Small intestine (tissue), 7 donors: Measurements from ENCODE around the gene CBLL2. TPM values are rescaled to one million over a fixed set of nuclear protein-coding genes. Genes with fewer than 3 reads are reported as not detected.

Experiments used
- DNase-seq, 2 donors: peaks; one replicate each; pipeline versions ENCODE4 v3.0.0 to v3.0.0-alpha.2; 2013
- FAIRE-seq: peaks from 2 replicates; lab custom pipeline; 2012; peaks lifted over from hg19 to GRCh38; lab: Jason Lieb, UNC
- H3K27ac ChIP-seq, 3 donors: one replicate each; pipeline ENCODE4 v1.5.1; 2013; ENCODE audit warnings: low read length in 2 of 3, mild to moderate bottlenecking in 2 of 3, control low read depth in 1 of 3, inconsistent platforms in 1 of 3, low read depth in 1 of 3, moderate library complexity in 1 of 3
- H3K27me3 ChIP-seq, 3 donors: one replicate each; pipeline ENCODE4 v1.6.1; 2013; ENCODE audit warnings: low read length in 3 of 3, inconsistent platforms in 1 of 3; ENCODE audit not compliant: control insufficient read depth in 3 of 3, insufficient read depth in 3 of 3
- H3K36me3 ChIP-seq, 3 donors: one replicate each; pipeline ENCODE4 v1.6.1; 2013; ENCODE audit warnings: low read length in 3 of 3, inconsistent platforms in 1 of 3, low read depth in 1 of 3, mild to moderate bottlenecking in 1 of 3, moderate library complexity in 1 of 3; ENCODE audit not compliant: control insufficient read depth in 3 of 3, insufficient read depth in 2 of 3
- H3K4me1 ChIP-seq, 3 donors: one replicate each; pipeline ENCODE4 v1.6.1; 2013; ENCODE audit warnings: low read length in 2 of 3, inconsistent platforms in 1 of 3, low read depth in 1 of 3, mild to moderate bottlenecking in 1 of 3, moderate library complexity in 1 of 3; ENCODE audit not compliant: control insufficient read depth in 3 of 3, insufficient read depth in 2 of 3
- H3K4me3 ChIP-seq, 3 donors: one replicate each; pipeline ENCODE4 v1.5.1; 2013; ENCODE audit warnings: low read length in 3 of 3, control low read depth in 1 of 3, inconsistent platforms in 1 of 3, low read depth in 1 of 3, mild to moderate bottlenecking in 1 of 3, moderate library complexity in 1 of 3
- H3K9me3 ChIP-seq, 2 donors: one replicate each; pipeline ENCODE4 v1.6.1; 2013; ENCODE audit warnings: low read depth in 1 of 2, low read length in 1 of 2; ENCODE audit not compliant: control insufficient read depth in 2 of 2, insufficient read depth in 1 of 2
- WGBS, 3 donors: extraction: QIAGEN DNeasy Blood & Tissue Kit; methylation state at CpG; one replicate each; pipeline ENCODE4 v1.1.7; 2013; 5-methylcytosine and 5-hydroxymethylcytosine counted together
- polyA plus RNA-seq, 4 donors: library from polyadenylated mRNA; stranded (reverse) in 3 of 4; unstranded in 1 of 4; fragments of 200-250 nt in 3 of 4; fragments of 120-200 nt in 1 of 4; gene quantifications; one replicate each; pipeline versions ENCODE4 v1.2.1 to v1.2.3, GENCODE V29; 2013
- donor health status: healthy with polysubstance abuse.
- donor health status: control.
- donor health status: control.
- donor health status: Bipolar disorder and iron deficiency.
- donor health status: healthy.

The CBLL2 gene
- polyA plus RNA-seq, 4 donors: not detected

DNA sequence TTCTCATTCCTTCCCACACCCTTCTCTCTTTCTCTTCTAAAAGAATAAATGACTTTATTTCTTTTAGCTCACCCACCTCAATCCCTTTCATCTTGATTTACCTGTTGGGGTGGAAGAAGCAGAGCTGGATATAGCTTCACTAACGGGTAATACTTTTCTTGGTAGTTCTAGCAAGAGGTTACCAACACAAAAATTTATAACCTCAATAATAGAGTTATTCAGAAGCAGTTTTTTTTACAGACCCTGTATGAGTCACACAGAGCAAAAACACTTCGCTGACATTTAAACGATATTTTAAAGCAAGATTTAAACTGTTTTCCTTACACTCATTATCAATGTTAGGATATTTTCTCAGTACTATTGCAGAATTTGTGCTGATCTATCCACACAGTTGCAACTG is 42.4 kb downstream of the CBLL2 start:
- no peak for FAIRE-seq
- 56 to 77% (median 69%) methylated on average over 3 of the region's 3 CpGs for whole genome bisulfite sequencing, 3 donors
- no peaks in the 10 kb centered on the region for H3K9me3 ChIP-seq

DNA sequence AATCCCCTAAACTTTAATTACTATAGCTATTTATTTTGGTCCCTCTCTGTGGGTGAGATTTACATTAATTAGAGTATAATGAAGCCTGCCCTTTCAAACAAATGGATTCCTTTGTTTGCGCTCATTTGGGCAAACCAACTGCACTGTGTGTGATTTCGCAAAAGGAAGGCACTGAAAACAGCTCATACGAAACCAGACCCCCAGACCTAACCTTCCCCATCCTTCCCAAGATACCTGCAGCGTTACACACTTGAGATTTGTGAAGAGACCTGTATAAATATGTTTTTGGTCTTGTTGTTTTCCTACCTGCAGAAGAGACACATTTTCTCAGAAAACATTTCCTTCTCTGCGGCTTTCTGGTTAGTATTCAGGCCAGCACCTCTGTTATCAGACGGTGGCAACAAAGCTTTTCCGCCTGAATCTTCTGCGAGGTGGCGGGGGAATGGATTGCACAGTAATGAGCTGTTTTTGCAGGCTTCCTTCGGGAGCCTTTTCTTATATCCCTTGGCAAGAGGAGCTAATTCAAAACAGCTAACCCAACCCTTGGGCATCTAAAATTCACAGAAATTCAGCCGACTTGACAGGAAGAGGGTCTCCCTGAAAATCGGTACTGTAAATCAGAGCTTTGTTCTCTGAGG is 47.6 kb downstream of the CBLL2 start:
- Histone ChIP-seq H3K36me3 (no peaks in the 10 kb centered on the region), H3K9me3 (no peaks in the 10 kb centered on the region), H3K4me3 (no peak overlapping the region), H3K27ac (no peak overlapping the region), H3K27me3 (no peaks in the 10 kb centered on the region), H3K4me1 (no peaks in the 10 kb centered on the region)
- DNase-seq (no peak), FAIRE-seq (no peak)
- 65 to 72% (median 68%) methylated on average over 11 to 12 of the region's 12 CpGs for WGBS, 3 donors

More for the DNA sequence above, 42.4 kb downstream of the CBLL2 start:
- no peaks in the 10 kb centered on the region for H3K4me1 ChIP-seq
- H3K36me3 ChIP-seq: no peaks in the 10 kb centered on the region
- no peak overlapping the region for H3K27ac ChIP-seq
- H3K4me3 ChIP-seq: no peak overlapping the region
- DNase-seq: no peak
- no peaks in the 10 kb centered on the region for H3K27me3 ChIP-seq

DNA sequence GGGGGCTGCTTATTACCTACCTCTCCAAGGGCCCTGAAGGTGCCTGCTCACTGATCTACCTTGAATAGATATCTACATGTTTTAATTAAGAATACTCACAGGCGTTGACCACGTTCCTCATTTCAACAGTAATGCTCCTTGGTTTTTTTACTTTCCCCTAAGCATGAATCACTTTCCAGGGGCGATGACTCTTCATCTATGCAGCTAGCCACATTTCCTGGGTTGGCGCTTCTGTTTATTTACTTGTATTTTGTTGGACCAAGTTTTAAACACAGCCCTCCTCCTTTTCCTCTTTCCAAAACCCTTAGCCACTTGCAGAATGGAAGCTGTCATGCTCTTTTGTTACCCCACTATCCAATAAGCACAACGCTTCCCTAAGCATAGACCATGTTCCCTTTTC is 50.8 kb downstream of the CBLL2 start:
- FAIRE-seq: no peak
- Histone ChIP-seq H3K4me1 (no peaks in the 10 kb centered on the region), H3K4me3 (no peak overlapping the region), H3K36me3 (no peaks in the 10 kb centered on the region), H3K9me3 (no peaks in the 10 kb centered on the region), H3K27ac (no peak overlapping the region), H3K27me3 (no peaks in the 10 kb centered on the region)
- no peak for DNase-seq
- WGBS, 3 donors: 67 to 79% (median 69%) methylated on average over 5 of the region's 5 CpGs

Other genes with a start within 250 kb of the CBLL2 start
- gene PHEX, start 240.6 kb upstream of the CBLL2 start, polyA plus RNA-seq: under 1 TPM; 0.31 to 0.67 (median 0.47) TPM